HepG2 (cell line): ENCODE data around the gene TMEM145. TPM values are rescaled to one million over a fixed set of nuclear protein-coding genes. Genes with fewer than 3 reads are reported as not detected.
A peak's percentile ranks its signal among the peaks of the same experiment; 100 is the strongest.

ENCODE experiments used
- DR1 ChIP-seq: sonication (generic); formaldehyde crosslinking; IDR thresholded peaks from 2 replicates; pipeline ENCODE4 v1.8.0; 2021; ENCODE audit warnings: mild to moderate bottlenecking, missing genetic modification reagents, inconsistent platforms
- JARID2 ChIP-seq: sonication (generic); formaldehyde crosslinking; IDR thresholded peaks from 2 replicates; pipeline ENCODE4 v1.8.1; 2023; ENCODE audit warnings: missing genetic modification reagents, inconsistent platforms; ENCODE audit not compliant: insufficient replicate concordance
- PHF20 ChIP-seq: sonication (generic); formaldehyde crosslinking; IDR thresholded peaks from 2 replicates; pipeline ENCODE4 v1.5.0; 2020; ENCODE audit warnings: mild to moderate bottlenecking, missing genetic modification reagents
- SP140L ChIP-seq: sonication (generic); formaldehyde crosslinking; IDR thresholded peaks from 2 replicates; pipeline ENCODE4 v1.4.0; 2020; ENCODE audit warnings: missing genetic modification reagents, borderline replicate concordance
- U2AF1 ChIP-seq: fragments of 200-400 bp; formaldehyde crosslinking; optimal IDR thresholded peaks from 2 replicates; pipeline ENCODE3; 2017; ENCODE audit warnings: mild to moderate bottlenecking, low read depth, low read length
- ZBTB42 ChIP-seq: sonication (generic); formaldehyde crosslinking; IDR thresholded peaks from 2 replicates; pipeline ENCODE4 v1.5.0; 2020; ENCODE audit warnings: mild to moderate bottlenecking, missing genetic modification reagents
- ZFYVE20 ChIP-seq: sonication (generic); formaldehyde crosslinking; IDR thresholded peaks from 2 replicates; pipeline ENCODE4 v1.8.0; 2023; ENCODE audit warnings: low read depth, mild to moderate bottlenecking, moderate library complexity, missing genetic modification reagents, borderline replicate concordance
- ZNF788 ChIP-seq: sonication (generic); formaldehyde crosslinking; IDR thresholded peaks from 2 replicates; pipeline ENCODE4 v1.5.0; 2020; ENCODE audit warnings: mild to moderate bottlenecking, missing genetic modification reagents, borderline replicate concordance
- polyA plus RNA-seq, 8 experiments: library from polyadenylated mRNA; depleted of rRNA in 3 of 8; stranded (reverse) in 7 of 8; unstranded in 1 of 8; fragments of >200 nt; fragmentation: Illumina TruSeq in 4 of 8; extraction: Trizol in 4 of 8; gene quantifications; 2 replicates each; pipeline versions ENCODE4 v1.2.1 to v1.2.3, GENCODE V29; 2011 to 2016; ENCODE audit warnings: low read depth in 4 of 8, missing spikeins in 1 of 8, mixed read lengths in 1 of 8; ENCODE audit not compliant: insufficient read depth in 1 of 8
- total RNA-seq, 5 experiments: library from RNA; depleted of rRNA; stranded (reverse); fragments of >200 nt; fragmentation: Illumina TruSeq; extraction: Trizol; gene quantifications; 2 replicates each; pipeline ENCODE4 v1.2.3, GENCODE V29; 2016; ENCODE audit warnings: low read depth in 1 of 5
- TF ChIP-seq, protein P1 (sequence below): sonication (generic); formaldehyde crosslinking; IDR thresholded peaks from 2 replicates; pipeline ENCODE4 v1.4.0; 2020; ENCODE audit warnings: missing genetic modification reagents, mild to moderate bottlenecking, borderline replicate concordance
- TF ChIP-seq, protein P2 (sequence below): sonication (generic); formaldehyde crosslinking; IDR thresholded peaks from 2 replicates; pipeline ENCODE4 v1.4.0; 2020; ENCODE audit warnings: missing genetic modification reagents
- TF ChIP-seq, protein P3 (sequence below): sonication (generic); formaldehyde crosslinking; IDR thresholded peaks from one replicate; pipeline ENCODE4 v1.5.1; 2020; ENCODE audit warnings: mild to moderate bottlenecking, missing genetic modification reagents; ENCODE audit errors: not compliant biosample characterization

The TMEM145 gene
- total and polyA plus RNA-seq, 2 of the 13 experiments (the other 11 are each of a cell fraction or from before 2014, with no cell fraction given): 0.07 to 5.1 TPM

GRCh38 chr19:42325308-42325895, 12.3 kb downstream of the TMEM145 start, which contains the start of gene MEGF8 (continued):
- TF ChIP-seq, protein P1, sequence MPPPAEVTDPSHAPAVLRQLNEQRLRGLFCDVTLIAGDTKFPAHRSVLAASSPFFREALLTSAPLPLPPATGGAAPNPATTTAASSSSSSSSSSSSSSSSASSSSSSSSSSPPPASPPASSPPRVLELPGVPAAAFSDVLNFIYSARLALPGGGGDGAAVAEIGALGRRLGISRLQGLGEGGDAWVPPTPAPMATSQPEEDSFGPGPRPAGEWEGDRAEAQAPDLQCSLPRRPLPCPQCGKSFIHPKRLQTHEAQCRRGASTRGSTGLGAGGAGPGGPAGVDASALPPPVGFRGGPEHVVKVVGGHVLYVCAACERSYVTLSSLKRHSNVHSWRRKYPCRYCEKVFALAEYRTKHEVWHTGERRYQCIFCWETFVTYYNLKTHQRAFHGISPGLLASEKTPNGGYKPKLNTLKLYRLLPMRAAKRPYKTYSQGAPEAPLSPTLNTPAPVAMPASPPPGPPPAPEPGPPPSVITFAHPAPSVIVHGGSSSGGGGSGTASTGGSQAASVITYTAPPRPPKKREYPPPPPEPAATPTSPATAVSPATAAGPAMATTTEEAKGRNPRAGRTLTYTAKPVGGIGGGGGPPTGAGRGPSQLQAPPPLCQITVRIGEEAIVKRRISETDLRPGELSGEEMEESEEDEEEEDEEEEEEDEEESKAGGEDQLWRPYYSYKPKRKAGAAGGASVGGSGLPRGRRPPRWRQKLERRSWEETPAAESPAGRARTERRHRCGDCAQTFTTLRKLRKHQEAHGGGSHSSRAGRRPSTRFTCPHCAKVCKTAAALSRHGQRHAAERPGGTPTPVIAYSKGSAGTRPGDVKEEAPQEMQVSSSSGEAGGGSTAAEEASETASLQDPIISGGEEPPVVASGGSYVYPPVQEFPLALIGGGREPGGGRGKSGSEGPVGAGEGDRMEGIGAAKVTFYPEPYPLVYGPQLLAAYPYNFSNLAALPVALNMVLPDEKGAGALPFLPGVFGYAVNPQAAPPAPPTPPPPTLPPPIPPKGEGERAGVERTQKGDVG (CRISPR knock-in tag): 0 out of 2 replicates have a peak, but pooled peaks have one; percentile 38
- TF ChIP-seq PHF20 (CRISPR knock-in tag): peak; percentile 88
- TF ChIP-seq, protein P2, sequence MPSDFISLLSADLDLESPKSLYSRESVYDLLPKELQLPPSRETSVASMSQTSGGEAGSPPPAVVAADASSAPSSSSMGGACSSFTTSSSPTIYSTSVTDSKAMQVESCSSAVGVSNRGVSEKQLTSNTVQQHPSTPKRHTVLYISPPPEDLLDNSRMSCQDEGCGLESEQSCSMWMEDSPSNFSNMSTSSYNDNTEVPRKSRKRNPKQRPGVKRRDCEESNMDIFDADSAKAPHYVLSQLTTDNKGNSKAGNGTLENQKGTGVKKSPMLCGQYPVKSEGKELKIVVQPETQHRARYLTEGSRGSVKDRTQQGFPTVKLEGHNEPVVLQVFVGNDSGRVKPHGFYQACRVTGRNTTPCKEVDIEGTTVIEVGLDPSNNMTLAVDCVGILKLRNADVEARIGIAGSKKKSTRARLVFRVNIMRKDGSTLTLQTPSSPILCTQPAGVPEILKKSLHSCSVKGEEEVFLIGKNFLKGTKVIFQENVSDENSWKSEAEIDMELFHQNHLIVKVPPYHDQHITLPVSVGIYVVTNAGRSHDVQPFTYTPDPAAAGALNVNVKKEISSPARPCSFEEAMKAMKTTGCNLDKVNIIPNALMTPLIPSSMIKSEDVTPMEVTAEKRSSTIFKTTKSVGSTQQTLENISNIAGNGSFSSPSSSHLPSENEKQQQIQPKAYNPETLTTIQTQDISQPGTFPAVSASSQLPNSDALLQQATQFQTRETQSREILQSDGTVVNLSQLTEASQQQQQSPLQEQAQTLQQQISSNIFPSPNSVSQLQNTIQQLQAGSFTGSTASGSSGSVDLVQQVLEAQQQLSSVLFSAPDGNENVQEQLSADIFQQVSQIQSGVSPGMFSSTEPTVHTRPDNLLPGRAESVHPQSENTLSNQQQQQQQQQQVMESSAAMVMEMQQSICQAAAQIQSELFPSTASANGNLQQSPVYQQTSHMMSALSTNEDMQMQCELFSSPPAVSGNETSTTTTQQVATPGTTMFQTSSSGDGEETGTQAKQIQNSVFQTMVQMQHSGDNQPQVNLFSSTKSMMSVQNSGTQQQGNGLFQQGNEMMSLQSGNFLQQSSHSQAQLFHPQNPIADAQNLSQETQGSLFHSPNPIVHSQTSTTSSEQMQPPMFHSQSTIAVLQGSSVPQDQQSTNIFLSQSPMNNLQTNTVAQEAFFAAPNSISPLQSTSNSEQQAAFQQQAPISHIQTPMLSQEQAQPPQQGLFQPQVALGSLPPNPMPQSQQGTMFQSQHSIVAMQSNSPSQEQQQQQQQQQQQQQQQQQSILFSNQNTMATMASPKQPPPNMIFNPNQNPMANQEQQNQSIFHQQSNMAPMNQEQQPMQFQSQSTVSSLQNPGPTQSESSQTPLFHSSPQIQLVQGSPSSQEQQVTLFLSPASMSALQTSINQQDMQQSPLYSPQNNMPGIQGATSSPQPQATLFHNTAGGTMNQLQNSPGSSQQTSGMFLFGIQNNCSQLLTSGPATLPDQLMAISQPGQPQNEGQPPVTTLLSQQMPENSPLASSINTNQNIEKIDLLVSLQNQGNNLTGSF (CRISPR knock-in tag): 0 out of 2 replicates have a peak, but pooled peaks have one; percentile 10
- no peak; the same call in 1 of the 2 replicates for TF ChIP-seq ZBTB42 (CRISPR knock-in tag)
- 0 out of 2 replicates have a peak, but pooled peaks have one; percentile 32 for TF ChIP-seq DR1 (CRISPR knock-in tag)
- TF ChIP-seq ZFYVE20: no peak
- TF ChIP-seq JARID2: peak; percentile 49
- TF ChIP-seq U2AF1: peak; percentile 87
- peak; percentile 64; the same call in 1 of the 2 replicates for TF ChIP-seq ZNF788 (CRISPR knock-in tag)
- 0 out of 2 replicates have a peak, but pooled peaks have one; percentile 2 for TF ChIP-seq SP140L (CRISPR knock-in tag)
- TF ChIP-seq, protein P3, sequence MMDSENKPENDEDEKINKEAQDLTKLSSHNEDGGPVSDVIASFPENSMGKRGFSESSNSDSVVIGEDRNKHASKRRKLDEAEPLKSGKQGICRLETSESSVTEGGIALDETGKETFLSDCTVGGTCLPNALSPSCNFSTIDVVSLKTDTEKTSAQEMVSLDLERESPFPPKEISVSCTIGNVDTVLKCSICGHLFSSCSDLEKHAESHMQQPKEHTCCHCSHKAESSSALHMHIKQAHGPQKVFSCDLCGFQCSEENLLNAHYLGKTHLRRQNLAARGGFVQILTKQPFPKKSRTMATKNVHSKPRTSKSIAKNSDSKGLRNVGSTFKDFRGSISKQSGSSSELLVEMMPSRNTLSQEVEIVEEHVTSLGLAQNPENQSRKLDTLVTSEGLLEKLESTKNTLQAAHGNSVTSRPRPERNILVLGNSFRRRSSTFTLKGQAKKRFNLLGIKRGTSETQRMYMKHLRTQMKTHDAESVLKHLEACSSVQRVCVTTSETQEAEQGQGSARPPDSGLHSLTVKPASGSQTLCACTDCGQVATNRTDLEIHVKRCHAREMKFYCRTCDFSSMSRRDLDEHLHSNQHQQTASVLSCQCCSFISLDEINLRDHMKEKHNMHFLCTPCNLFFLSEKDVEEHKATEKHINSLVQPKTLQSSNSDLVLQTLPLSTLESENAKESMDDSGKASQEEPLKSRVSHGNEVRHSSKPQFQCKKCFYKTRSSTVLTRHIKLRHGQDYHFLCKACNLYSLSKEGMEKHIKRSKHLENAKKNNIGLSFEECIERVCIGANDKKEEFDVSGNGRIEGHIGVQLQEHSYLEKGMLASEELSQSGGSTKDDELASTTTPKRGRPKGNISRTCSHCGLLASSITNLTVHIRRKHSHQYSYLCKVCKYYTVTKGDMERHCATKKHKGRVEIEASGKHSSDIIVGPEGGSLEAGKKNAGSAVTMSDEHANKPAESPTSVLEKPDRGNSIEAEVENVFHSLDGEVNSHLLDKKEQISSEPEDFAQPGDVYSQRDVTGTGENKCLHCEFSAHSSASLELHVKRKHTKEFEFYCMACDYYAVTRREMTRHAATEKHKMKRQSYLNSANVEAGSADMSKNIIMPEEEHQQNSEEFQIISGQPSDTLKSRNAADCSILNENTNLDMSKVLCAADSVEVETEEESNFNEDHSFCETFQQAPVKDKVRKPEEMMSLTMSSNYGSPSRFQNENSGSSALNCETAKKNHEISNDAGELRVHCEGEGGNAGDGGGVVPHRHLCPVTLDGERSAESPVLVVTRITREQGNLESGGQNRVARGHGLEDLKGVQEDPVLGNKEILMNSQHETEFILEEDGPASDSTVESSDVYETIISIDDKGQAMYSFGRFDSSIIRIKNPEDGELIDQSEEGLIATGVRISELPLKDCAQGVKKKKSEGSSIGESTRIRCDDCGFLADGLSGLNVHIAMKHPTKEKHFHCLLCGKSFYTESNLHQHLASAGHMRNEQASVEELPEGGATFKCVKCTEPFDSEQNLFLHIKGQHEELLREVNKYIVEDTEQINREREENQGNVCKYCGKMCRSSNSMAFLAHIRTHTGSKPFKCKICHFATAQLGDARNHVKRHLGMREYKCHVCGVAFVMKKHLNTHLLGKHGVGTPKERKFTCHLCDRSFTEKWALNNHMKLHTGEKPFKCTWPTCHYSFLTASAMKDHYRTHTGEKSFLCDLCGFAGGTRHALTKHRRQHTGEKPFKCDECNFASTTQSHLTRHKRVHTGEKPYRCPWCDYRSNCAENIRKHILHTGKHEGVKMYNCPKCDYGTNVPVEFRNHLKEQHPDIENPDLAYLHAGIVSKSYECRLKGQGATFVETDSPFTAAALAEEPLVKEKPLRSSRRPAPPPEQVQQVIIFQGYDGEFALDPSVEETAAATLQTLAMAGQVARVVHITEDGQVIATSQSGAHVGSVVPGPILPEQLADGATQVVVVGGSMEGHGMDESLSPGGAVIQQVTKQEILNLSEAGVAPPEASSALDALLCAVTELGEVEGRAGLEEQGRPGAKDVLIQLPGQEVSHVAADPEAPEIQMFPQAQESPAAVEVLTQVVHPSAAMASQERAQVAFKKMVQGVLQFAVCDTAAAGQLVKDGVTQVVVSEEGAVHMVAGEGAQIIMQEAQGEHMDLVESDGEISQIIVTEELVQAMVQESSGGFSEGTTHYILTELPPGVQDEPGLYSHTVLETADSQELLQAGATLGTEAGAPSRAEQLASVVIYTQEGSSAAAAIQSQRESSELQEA (CRISPR knock-in tag): peak; percentile 33
